HEK293 (cell line): Measurements from ENCODE around the gene PPARD.

ENCODE experiments used
- CTCF ChIA-PET: fragments of 350-600 bp; formaldehyde crosslinking; extraction: SDS; loops from one replicate; lab custom pipeline; 2021; ENCODE audit warnings: antibody characterized with exemption; lab: Yijun Ruan, JAX
- POLR2A ChIA-PET: fragments of 300-600 bp; formaldehyde crosslinking; extraction: SDS; loops from one replicate; lab custom pipeline; 2020; ENCODE audit warnings: antibody characterized with exemption, inconsistent platforms; lab: Yijun Ruan, JAX
- H3K27ac ChIP-seq: fragments of 200-500 bp; sonication (Bioruptor generic); 2 replicates; pipeline ENCODE4 v1.5.1; 2014; ENCODE audit warnings: low read depth, low read length, control low read depth, inconsistent platforms; ENCODE audit errors: extremely low read depth
- H3K36me3 ChIP-seq, 2 experiments: fragments of 200-500 bp in 1 of 2; sonication (Bioruptor generic) in 1 of 2; 1 replicate in 1 of 2; 2 replicates in 1 of 2; pipeline ENCODE4 v1.5.1; 2014 to 2017; ENCODE audit warnings: inconsistent platforms in 2 of 2, low read length in 2 of 2; ENCODE audit not compliant: control insufficient read depth in 2 of 2, insufficient read depth in 1 of 2
- H3K4me1 ChIP-seq: fragments of 200-500 bp; sonication (Bioruptor generic); 2 replicates; pipeline ENCODE4 v1.5.1; 2014; ENCODE audit warnings: mild to moderate bottlenecking, low read length, inconsistent platforms; ENCODE audit not compliant: control insufficient read depth, insufficient read depth
- H3K4me3 ChIP-seq: 2 replicates; pipeline ENCODE4 v1.5.1; 2011; ENCODE audit warnings: low read depth, mild to moderate bottlenecking, control low read depth, low read length, moderate library complexity
- H3K9me3 ChIP-seq: fragments of 200-500 bp; sonication (Bioruptor generic); 2 replicates; pipeline ENCODE4 v1.5.1; 2014; ENCODE audit warnings: low read depth, low read length, inconsistent platforms; ENCODE audit not compliant: control insufficient read depth, insufficient read depth
- BCL11B ChIP-seq: fragments of 450-650 bp; formaldehyde crosslinking; IDR thresholded peaks from 2 replicates; pipeline ENCODE4 v1.5.1; 2016; ENCODE audit warnings: low read depth, missing biosample characterization, missing genetic modification characterization
- GLIS2 ChIP-seq: fragments of 450-650 bp; formaldehyde crosslinking; IDR thresholded peaks from 2 replicates; pipeline ENCODE4 v1.5.1; 2016; ENCODE audit warnings: missing biosample characterization, missing genetic modification characterization
- HOXC10 ChIP-seq: sonication (generic); formaldehyde crosslinking; IDR thresholded peaks from 2 replicates; pipeline ENCODE4 v1.8.1; 2023; ENCODE audit warnings: mild to moderate bottlenecking, missing genetic modification reagents
- KLF16 ChIP-seq: fragments of 450-650 bp; formaldehyde crosslinking; IDR thresholded peaks from 2 replicates; pipeline ENCODE4 v1.5.1; 2017; ENCODE audit warnings: missing biosample characterization, missing genetic modification characterization
- SCRT2 ChIP-seq: fragments of 450-650 bp; formaldehyde crosslinking; IDR thresholded peaks from 2 replicates; pipeline ENCODE4 v1.5.1; 2016; ENCODE audit warnings: missing biosample characterization, missing genetic modification characterization
- SETDB1 ChIP-seq: IDR thresholded peaks from one replicate; pipeline ENCODE4 v1.6.1; 2017; ENCODE audit warnings: mild to moderate bottlenecking, low read length, moderate library complexity, mixed read lengths; ENCODE audit not compliant: insufficient read length
- TCF7L2 ChIP-seq: IDR thresholded peaks from 2 replicates; pipeline ENCODE4 v1.6.1; 2011; ENCODE audit warnings: low read depth, mild to moderate bottlenecking, inconsistent platforms, low read length, moderate library complexity, borderline replicate concordance
- WT1 ChIP-seq: fragments of 450-650 bp; formaldehyde crosslinking; IDR thresholded peaks from 2 replicates; pipeline ENCODE4 v1.5.1; 2016; ENCODE audit warnings: missing biosample characterization, missing genetic modification characterization
- YY2 ChIP-seq: fragments of 450-650 bp; formaldehyde crosslinking; IDR thresholded peaks from 2 replicates; pipeline ENCODE4 v1.5.1; 2016; ENCODE audit warnings: missing biosample characterization, missing genetic modification characterization
- ZBTB21 ChIP-seq: fragments of 450-650 bp; formaldehyde crosslinking; IDR thresholded peaks from 2 replicates; pipeline ENCODE4 v1.5.1; 2017; ENCODE audit warnings: missing biosample characterization, missing genetic modification characterization
- ZFP3 ChIP-seq: fragments of 450-650 bp; formaldehyde crosslinking; IDR thresholded peaks from 2 replicates; pipeline ENCODE4 v1.5.1; 2016; ENCODE audit warnings: low read depth, missing biosample characterization, missing genetic modification characterization
- ZNF10 ChIP-seq: fragments of 450-650 bp; formaldehyde crosslinking; IDR thresholded peaks from 2 replicates; pipeline ENCODE4 v1.5.1; 2017; ENCODE audit warnings: missing biosample characterization, missing genetic modification characterization
- ZNF157 ChIP-seq: fragments of 450-650 bp; formaldehyde crosslinking; IDR thresholded peaks from 2 replicates; pipeline ENCODE4 v1.5.1; 2016; ENCODE audit warnings: missing biosample characterization, missing genetic modification characterization
- ZNF184 ChIP-seq: fragments of 450-650 bp; IDR thresholded peaks from 2 replicates; pipeline ENCODE4 v1.5.1; 2018; ENCODE audit warnings: missing biosample characterization, mild to moderate bottlenecking, missing genetic modification characterization
- ZNF223 ChIP-seq: fragments of 450-650 bp; formaldehyde crosslinking; IDR thresholded peaks from 2 replicates; pipeline ENCODE4 v1.5.1; 2016; ENCODE audit warnings: missing biosample characterization, missing genetic modification characterization
- ZNF248 ChIP-seq: fragments of 450-650 bp; formaldehyde crosslinking; IDR thresholded peaks from 2 replicates; pipeline ENCODE4 v1.5.1; 2017; ENCODE audit warnings: missing biosample characterization, missing genetic modification characterization
- ZNF341 ChIP-seq: fragments of 450-650 bp; formaldehyde crosslinking; IDR thresholded peaks from 2 replicates; pipeline ENCODE4; 2016; ENCODE audit warnings: low read depth, missing biosample characterization, missing genetic modification characterization
- ZNF391 ChIP-seq: fragments of 450-650 bp; formaldehyde crosslinking; IDR thresholded peaks from 2 replicates; pipeline ENCODE4 v1.5.1; 2016; ENCODE audit warnings: low read depth, missing biosample characterization, missing genetic modification characterization, borderline replicate concordance
- ZNF473 ChIP-seq: fragments of 450-650 bp; formaldehyde crosslinking; IDR thresholded peaks from 2 replicates; pipeline ENCODE4 v1.5.1; 2017; ENCODE audit warnings: missing biosample characterization, missing genetic modification characterization
- ZNF664 ChIP-seq: fragments of 450-650 bp; formaldehyde crosslinking; IDR thresholded peaks from 2 replicates; pipeline ENCODE4 v1.5.1; 2016; ENCODE audit warnings: missing biosample characterization, missing genetic modification characterization
- ZNF76 ChIP-seq: fragments of 450-650 bp; formaldehyde crosslinking; IDR thresholded peaks from 2 replicates; pipeline ENCODE4; 2016; ENCODE audit warnings: low read depth, missing biosample characterization, missing genetic modification characterization, borderline replicate concordance
- TF ChIP-seq, protein P1 (sequence below): fragments of 450-650 bp; formaldehyde crosslinking; IDR thresholded peaks from 2 replicates; pipeline ENCODE4 v1.5.1; 2016; ENCODE audit warnings: missing biosample characterization, missing genetic modification characterization
- TF ChIP-seq, protein P2 (sequence below): fragments of 450-650 bp; formaldehyde crosslinking; IDR thresholded peaks from 2 replicates; pipeline ENCODE4 v1.5.1; 2016; ENCODE audit warnings: missing biosample characterization, missing genetic modification characterization
- TF ChIP-seq, protein P3 (sequence below): IDR thresholded peaks from 2 replicates; pipeline ENCODE4 v1.6.1; 2011; ENCODE audit warnings: mild to moderate bottlenecking, low read depth, low read length, borderline replicate concordance

PPARD gene

DNA sequence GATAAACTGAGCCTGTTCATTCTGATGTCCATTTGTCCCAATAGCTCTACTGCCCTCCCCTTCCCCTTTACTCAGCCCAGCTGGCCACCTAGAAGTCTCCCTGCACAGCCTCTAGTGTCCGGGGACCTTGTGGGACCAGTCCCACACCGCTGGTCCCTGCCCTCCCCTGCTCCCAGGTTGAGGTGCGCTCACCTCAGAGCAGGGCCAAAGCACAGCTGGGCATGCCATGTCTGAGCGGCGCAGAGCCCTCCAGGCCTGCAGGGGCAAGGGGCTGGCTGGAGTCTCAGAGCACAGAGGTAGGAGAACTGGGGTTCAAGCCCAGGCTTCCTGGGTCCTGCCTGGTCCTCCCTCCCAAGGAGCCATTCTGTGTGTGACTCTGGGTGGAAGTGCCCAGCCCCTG lies 85.1 kb downstream of the PPARD start (continued):
- TF ChIP-seq, protein P1, sequence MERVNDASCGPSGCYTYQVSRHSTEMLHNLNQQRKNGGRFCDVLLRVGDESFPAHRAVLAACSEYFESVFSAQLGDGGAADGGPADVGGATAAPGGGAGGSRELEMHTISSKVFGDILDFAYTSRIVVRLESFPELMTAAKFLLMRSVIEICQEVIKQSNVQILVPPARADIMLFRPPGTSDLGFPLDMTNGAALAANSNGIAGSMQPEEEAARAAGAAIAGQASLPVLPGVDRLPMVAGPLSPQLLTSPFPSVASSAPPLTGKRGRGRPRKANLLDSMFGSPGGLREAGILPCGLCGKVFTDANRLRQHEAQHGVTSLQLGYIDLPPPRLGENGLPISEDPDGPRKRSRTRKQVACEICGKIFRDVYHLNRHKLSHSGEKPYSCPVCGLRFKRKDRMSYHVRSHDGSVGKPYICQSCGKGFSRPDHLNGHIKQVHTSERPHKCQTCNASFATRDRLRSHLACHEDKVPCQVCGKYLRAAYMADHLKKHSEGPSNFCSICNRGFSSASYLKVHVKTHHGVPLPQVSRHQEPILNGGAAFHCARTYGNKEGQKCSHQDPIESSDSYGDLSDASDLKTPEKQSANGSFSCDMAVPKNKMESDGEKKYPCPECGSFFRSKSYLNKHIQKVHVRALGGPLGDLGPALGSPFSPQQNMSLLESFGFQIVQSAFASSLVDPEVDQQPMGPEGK (tag by site-specific recombination): no peak
- TF ChIP-seq ZNF248 (tag by site-specific recombination): no peak

DNA sequence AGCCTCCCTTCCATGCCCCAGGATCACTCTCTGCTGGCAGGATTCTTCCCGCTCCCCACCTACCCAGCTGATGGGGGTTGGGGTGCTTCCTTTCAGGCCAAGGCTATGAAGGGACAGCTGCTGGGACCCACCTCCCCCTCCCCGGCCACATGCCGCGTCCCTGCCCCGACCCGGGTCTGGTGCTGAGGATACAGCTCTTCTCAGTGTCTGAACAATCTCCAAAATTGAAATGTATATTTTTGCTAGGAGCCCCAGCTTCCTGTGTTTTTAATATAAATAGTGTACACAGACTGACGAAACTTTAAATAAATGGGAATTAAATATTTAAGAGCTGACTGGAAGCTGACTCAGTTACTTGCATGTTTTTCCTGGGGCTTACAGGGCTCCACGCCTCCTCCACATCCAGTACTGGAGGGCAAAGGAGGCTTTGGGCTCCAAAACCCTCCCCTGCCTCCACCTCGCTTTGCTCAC lies 85.5 kb downstream of the PPARD start:
- no peak overlapping the region for H3K4me3 ChIP-seq
- H3K9me3 ChIP-seq: no peaks in the 10 kb centered on the region
- TF ChIP-seq ZNF664 (no peak), ZNF391 (tag by site-specific recombination) (no peak), WT1 (tag by site-specific recombination) (no peak)
- TF ChIP-seq, all 188 proteins: peak for 0
- POLR2A ChIA-PET: interaction anchor here (1.1 kb wide), 1 partner anchor 67 kb away, joined by 3 read pairs; no protein-coding TSS in a partner anchor
- peaks cover 0 to 28% of the 10 kb centered on the region in 2 experiments; a peak in 1 of 3 replicates for H3K36me3 ChIP-seq
- CTCF ChIA-PET: interaction anchor here (0.7 to 1.5 kb wide), 2 partner anchors 8 to 13 kb away, joined by 3 to 5 read pairs; no protein-coding TSS in a partner anchor
- H3K27ac ChIP-seq: no peak overlapping the region
- no peaks in the 10 kb centered on the region for H3K4me1 ChIP-seq

DNA sequence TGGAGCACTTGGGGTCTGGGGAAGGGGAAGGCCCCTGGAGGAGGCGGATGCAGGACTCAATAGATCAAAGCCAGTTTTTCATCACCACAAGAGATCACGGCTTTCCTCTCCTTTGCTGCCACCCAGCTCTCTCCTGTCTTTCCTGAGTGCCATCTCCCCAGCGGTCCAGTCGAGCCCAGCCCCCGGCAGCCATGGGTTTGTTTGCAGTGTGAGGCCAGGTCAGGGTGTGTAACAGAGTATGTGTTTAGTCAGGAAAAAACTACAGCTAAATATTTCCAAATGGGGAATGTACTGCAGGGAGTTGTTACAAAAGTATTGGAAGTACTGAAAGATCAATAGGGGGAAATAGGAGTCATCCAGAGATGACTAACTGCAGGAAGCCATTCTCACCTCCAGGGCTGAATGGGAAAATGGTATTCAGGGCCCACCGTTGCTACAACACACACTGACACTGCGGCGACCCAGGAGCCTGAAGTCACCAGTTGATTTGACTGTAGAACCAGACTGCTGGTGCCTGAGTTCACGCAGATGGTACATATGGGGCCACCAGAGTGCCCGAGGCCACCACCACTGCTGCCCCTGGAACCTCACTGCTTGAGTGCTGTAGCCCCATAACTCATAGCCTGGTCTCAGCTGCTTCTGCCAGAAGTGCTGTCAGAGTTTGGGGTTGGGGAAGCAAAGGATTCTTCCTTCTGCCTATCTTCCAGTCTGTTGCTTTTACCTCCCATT lies 86.2 kb downstream of the PPARD start:
- no peaks in the 10 kb centered on the region for H3K9me3 ChIP-seq
- peaks cover 0 to 28% of the 10 kb centered on the region in 2 experiments; a peak in 1 of 3 replicates for H3K36me3 ChIP-seq
- H3K4me1 ChIP-seq: no peaks in the 10 kb centered on the region
- H3K4me3 ChIP-seq: no peak overlapping the region
- TF ChIP-seq ZNF473 (tag by site-specific recombination) (no peak), ZNF341 (no peak), YY2 (tag by site-specific recombination) (no peak), ZNF223 (no peak), BCL11B (tag by site-specific recombination) (no peak), ZNF76 (tag by site-specific recombination) (no peak), SCRT2 (tag by site-specific recombination) (no peak), TCF7L2 (no peak), ZNF157 (tag by site-specific recombination) (no peak), ZNF184 (no peak), ZBTB21 (no peak)
- TF ChIP-seq, protein P2, sequence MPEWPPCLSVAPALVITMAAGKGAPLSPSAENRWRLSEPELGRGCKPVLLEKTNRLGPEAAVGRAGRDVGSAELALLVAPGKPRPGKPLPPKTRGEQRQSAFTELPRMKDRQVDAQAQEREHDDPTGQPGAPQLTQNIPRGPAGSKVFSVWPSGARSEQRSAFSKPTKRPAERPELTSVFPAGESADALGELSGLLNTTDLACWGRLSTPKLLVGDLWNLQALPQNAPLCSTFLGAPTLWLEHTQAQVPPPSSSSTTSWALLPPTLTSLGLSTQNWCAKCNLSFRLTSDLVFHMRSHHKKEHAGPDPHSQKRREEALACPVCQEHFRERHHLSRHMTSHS (tag by site-specific recombination): no peak
- CTCF ChIA-PET: interaction anchor here (0.7 to 1.5 kb wide), 2 partner anchors 9 to 13 kb away, joined by 3 to 5 read pairs; no protein-coding TSS in a partner anchor
- POLR2A ChIA-PET: no interaction called here
- H3K27ac ChIP-seq: no peak overlapping the region

DNA sequence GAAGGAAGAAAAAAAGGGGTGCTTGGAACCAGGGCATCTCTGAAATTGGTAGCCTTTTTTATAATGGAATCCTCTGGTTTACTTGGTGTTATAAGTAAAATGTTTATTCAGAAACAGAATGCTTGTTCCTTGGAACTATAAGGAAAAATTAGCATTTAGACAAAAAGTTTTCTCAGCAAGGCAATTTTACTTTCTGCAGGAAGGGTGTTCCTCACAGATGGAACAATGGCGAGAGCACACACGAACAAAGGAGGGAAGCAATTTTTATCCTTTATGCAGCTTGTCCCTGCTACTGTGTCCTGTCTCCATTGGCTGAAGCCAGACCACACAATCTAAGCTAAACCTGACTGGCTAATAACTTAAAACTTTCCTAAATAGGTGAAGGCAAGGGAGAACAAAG lies 87.1 kb downstream of the PPARD start:
- Histone ChIP-seq H3K36me3 (peaks cover 0 to 19% of the 10 kb centered on the region in 2 experiments; a peak in 1 of 3 replicates), H3K27ac (no peak overlapping the region), H3K4me1 (no peaks in the 10 kb centered on the region), H3K9me3 (no peaks in the 10 kb centered on the region), H3K4me3 (no peak overlapping the region)
- POLR2A ChIA-PET: no interaction called here
- TF ChIP-seq KLF16 (tag by site-specific recombination) (no peak), ZFP3 (no peak), SETDB1 (peak; percentile 86), HOXC10 (CRISPR knock-in tag) (no peak), ZNF10 (tag by site-specific recombination) (0 out of 2 replicates have a peak, but pooled peaks have one; percentile 49), GLIS2 (tag by site-specific recombination) (no peak)
- TF ChIP-seq, protein P3, sequence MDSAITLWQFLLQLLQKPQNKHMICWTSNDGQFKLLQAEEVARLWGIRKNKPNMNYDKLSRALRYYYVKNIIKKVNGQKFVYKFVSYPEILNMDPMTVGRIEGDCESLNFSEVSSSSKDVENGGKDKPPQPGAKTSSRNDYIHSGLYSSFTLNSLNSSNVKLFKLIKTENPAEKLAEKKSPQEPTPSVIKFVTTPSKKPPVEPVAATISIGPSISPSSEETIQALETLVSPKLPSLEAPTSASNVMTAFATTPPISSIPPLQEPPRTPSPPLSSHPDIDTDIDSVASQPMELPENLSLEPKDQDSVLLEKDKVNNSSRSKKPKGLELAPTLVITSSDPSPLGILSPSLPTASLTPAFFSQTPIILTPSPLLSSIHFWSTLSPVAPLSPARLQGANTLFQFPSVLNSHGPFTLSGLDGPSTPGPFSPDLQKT: no peak
- CTCF ChIA-PET: interaction anchor here (1.1 kb wide), 1 partner anchor 14 kb away, joined by 6 read pairs; no protein-coding TSS in a partner anchor
